ENCODE measurements around the gene ASAP2.

ASAP2 gene

DNA sequence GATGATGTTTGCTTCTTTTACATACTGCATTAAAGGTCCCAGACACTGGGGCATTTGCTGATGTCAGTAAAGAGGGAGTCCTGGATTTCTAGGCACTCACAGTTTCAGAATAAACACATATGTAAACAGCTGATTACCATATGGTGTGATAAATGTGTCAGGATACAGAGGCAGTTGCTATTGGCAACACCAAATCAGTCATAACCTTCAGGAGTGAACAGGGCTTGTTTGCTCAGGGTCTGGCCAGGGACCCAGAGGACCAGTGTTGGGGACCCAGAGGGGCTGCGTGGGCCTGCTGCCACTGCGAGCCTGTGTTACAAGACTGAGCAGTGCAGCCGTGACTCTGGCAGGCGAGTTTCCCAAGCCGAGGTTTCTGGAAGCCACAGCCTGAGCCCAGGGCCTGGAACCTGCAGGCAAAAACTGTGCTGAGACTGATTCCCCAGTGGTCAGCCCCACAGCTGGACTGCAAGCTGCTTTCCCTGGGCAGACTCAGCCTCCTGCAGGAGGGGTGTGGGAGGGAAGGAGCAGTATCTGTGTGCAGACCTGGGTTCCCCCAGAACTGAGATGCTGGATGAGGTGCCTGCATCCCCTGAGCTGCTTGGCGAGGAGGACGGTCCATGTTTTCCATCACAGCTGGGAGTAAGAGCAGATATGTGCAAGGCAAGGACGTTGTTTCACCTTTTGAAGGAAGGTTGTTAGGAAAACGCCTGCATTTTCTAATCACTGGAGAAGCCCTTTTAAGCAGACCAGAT is 23.6 kb downstream of the ASAP2 start:
- TF ChIP-seq TAF1 (IDR thresholded peaks at IDR 0.05; ENCODE audit: borderline replicate concordance, insufficient read depth, low read length): no peak
- TF ChIP-seq FOXP2 (optimal IDR thresholded peaks at IDR 0.05; ENCODE audit: borderline replicate concordance, extremely low read depth, extremely low read length, insufficient read depth): no peak
- TF ChIP-seq, protein P1, sequence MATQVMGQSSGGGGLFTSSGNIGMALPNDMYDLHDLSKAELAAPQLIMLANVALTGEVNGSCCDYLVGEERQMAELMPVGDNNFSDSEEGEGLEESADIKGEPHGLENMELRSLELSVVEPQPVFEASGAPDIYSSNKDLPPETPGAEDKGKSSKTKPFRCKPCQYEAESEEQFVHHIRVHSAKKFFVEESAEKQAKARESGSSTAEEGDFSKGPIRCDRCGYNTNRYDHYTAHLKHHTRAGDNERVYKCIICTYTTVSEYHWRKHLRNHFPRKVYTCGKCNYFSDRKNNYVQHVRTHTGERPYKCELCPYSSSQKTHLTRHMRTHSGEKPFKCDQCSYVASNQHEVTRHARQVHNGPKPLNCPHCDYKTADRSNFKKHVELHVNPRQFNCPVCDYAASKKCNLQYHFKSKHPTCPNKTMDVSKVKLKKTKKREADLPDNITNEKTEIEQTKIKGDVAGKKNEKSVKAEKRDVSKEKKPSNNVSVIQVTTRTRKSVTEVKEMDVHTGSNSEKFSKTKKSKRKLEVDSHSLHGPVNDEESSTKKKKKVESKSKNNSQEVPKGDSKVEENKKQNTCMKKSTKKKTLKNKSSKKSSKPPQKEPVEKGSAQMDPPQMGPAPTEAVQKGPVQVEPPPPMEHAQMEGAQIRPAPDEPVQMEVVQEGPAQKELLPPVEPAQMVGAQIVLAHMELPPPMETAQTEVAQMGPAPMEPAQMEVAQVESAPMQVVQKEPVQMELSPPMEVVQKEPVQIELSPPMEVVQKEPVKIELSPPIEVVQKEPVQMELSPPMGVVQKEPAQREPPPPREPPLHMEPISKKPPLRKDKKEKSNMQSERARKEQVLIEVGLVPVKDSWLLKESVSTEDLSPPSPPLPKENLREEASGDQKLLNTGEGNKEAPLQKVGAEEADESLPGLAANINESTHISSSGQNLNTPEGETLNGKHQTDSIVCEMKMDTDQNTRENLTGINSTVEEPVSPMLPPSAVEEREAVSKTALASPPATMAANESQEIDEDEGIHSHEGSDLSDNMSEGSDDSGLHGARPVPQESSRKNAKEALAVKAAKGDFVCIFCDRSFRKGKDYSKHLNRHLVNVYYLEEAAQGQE (IDR thresholded peaks at IDR 0.05; ENCODE audit: insufficient read depth in 1 of 2, low read depth in 2 of 2, low read length in 2 of 2): no peak
- no peak for TF ChIP-seq SIN3A (IDR thresholded peaks at IDR 0.05; ENCODE audit: borderline replicate concordance, insufficient read depth, low read length)
- no peak for TF ChIP-seq POLR2AphosphoS5 (IDR thresholded peaks at IDR 0.05; ENCODE audit: low read depth, low read length)

GRCh38 chr2:9230881-9231280 is 24.3 kb downstream of the ASAP2 start:
- no peak for TF ChIP-seq TAF1 (IDR thresholded peaks at IDR 0.05; ENCODE audit: borderline replicate concordance, insufficient read depth, low read length)

DNA sequence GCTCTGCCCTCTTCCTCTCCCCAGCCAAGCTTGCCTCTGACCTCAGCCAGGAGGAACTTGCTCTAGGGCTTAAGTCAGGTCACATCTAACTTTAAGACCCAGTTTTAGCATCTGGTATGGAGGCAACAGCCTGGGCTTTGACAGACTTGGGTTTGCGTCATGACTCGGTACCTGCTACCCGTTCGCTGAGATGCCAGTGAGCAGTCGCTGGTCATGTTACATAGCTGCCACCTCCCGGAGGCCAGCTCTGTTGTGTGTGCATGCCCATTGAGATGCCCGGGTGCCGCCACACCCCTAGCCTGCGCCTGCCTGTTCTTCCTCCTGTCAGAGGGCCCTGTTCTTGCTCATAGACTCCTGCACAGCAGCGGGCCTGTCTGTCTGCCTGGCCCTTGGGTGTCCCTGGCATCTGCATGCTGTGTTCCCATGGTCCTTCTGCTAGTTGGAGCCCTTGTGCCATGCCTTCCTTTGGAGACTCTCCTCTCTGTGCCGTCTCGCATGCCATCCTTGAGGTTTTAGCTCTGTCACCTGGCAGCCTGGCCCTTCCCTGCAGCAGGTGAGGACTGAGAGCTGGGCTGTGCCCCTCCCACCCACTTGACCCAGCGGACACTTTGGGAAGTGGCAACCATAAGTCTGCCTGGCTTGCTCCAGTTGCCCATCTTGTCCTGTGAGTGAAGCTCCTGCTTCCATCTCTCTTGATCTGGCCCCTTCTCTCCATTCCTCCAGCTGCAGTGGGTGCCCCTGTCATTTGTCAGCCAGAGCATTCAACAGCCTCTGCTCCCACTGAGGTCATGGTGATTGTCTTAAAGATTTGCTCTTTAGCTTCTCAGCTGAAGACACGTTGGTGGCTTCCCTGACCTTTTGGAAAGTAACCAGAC is 24.9 kb downstream of the ASAP2 start:
- TF ChIP-seq, protein P1 (IDR thresholded peaks at IDR 0.05; ENCODE audit: insufficient read depth in 1 of 2, low read depth in 2 of 2, low read length in 2 of 2): no peak
- TF ChIP-seq TAF1 (IDR thresholded peaks at IDR 0.05; ENCODE audit: borderline replicate concordance, insufficient read depth, low read length) (no peak), FOXP2 (optimal IDR thresholded peaks at IDR 0.05; ENCODE audit: borderline replicate concordance, extremely low read depth, extremely low read length, insufficient read depth) (no peak), SIN3A (IDR thresholded peaks at IDR 0.05; ENCODE audit: borderline replicate concordance, insufficient read depth, low read length) (no peak), POLR2AphosphoS5 (IDR thresholded peaks at IDR 0.05; ENCODE audit: low read depth, low read length) (no peak)

GRCh38 chr2:9232166-9232479 is 25.5 kb downstream of the ASAP2 start:
- TF ChIP-seq, protein P1 (IDR thresholded peaks at IDR 0.05; ENCODE audit: insufficient read depth in 1 of 2, low read depth in 2 of 2, low read length in 2 of 2): no peak
- no peak for TF ChIP-seq POLR2AphosphoS5 (IDR thresholded peaks at IDR 0.05; ENCODE audit: low read depth, low read length)
- no peak for TF ChIP-seq FOXP2 (optimal IDR thresholded peaks at IDR 0.05; ENCODE audit: borderline replicate concordance, extremely low read depth, extremely low read length, insufficient read depth)
- TF ChIP-seq SIN3A (IDR thresholded peaks at IDR 0.05; ENCODE audit: borderline replicate concordance, insufficient read depth, low read length): no peak
- no peak for TF ChIP-seq TAF1 (IDR thresholded peaks at IDR 0.05; ENCODE audit: borderline replicate concordance, insufficient read depth, low read length)

DNA sequence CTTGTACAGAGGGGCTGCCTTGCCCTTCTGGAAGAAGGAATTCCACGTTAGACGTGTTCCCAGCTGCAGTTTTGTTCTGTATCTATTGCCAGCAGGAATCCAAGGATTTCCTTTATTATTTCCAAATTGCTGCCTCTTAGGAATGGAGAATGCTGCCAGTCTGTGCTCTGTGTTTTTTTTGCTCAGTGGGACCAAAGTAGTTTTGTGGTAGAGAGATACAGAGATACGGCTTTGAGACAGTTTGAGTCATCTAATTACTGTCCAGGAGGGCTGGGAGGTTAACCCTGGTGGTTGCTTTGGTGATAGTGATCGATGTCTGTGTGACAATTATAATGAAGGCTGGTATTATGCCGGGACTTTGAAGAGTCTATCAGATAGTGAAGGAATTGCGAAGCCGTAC is 26.3 kb downstream of the ASAP2 start:
- no peak for TF ChIP-seq FOXP2 (optimal IDR thresholded peaks at IDR 0.05; ENCODE audit: borderline replicate concordance, extremely low read depth, extremely low read length, insufficient read depth)
- no peak for TF ChIP-seq SIN3A (IDR thresholded peaks at IDR 0.05; ENCODE audit: borderline replicate concordance, insufficient read depth, low read length)
- TF ChIP-seq, protein P1 (IDR thresholded peaks at IDR 0.05; ENCODE audit: insufficient read depth in 1 of 2, low read depth in 2 of 2, low read length in 2 of 2): no peak
- TF ChIP-seq TAF1 (IDR thresholded peaks at IDR 0.05; ENCODE audit: borderline replicate concordance, insufficient read depth, low read length): no peak
- TF ChIP-seq POLR2AphosphoS5 (IDR thresholded peaks at IDR 0.05; ENCODE audit: low read depth, low read length): no peak

Data from PFSK-1 (cell line).